Smooth muscle cell (in vitro differentiated cells): Measurements from ENCODE around the gene EPHB6. TPM values are rescaled to one million over a fixed set of nuclear protein-coding genes. Genes with fewer than 3 reads are reported as not detected.

Experiments used
- DNase-seq: peaks from one replicate; lab custom pipeline; 2025; ENCODE audit not compliant: unreplicated experiment; lab: John Stamatoyannopoulos, UW
- H2AFZ ChIP-seq: fragments of 200-600 bp; sonication (generic); 2 replicates; pipeline ENCODE4 v1.6.0; 2016; ENCODE audit warnings: antibody characterized with exemption, low read depth, mild to moderate bottlenecking
- H3F3A ChIP-seq: fragments of 200-600 bp; sonication (generic); 2 replicates; pipeline ENCODE4 v1.6.0; 2017; ENCODE audit warnings: antibody characterized with exemption, low read depth
- H3K27ac ChIP-seq: fragments of 200-600 bp; sonication (generic); 2 replicates; pipeline ENCODE4 v1.5.1; 2016; ENCODE audit warnings: low read depth, mild to moderate bottlenecking
- H3K27me3 ChIP-seq: fragments of 200-600 bp; sonication (generic); 2 replicates; pipeline ENCODE4 v1.6.1; 2016; ENCODE audit warnings: low read depth, mild to moderate bottlenecking
- H3K36me3 ChIP-seq: fragments of 200-600 bp; sonication (generic); 2 replicates; pipeline ENCODE4 v1.5.1; 2016; ENCODE audit warnings: low read depth
- H3K4me1 ChIP-seq: fragments of 200-600 bp; sonication (generic); 2 replicates; pipeline ENCODE4 v1.5.1; 2016; ENCODE audit warnings: low read depth
- H3K4me2 ChIP-seq: fragments of 200-600 bp; sonication (generic); 2 replicates; pipeline ENCODE4 v1.6.0; 2016; ENCODE audit warnings: mild to moderate bottlenecking
- H3K4me3 ChIP-seq: fragments of 200-600 bp; sonication (generic); 2 replicates; pipeline ENCODE4 v1.5.1; 2016; ENCODE audit warnings: mild to moderate bottlenecking
- H3K79me2 ChIP-seq: fragments of 200-600 bp; sonication (generic); 2 replicates; pipeline ENCODE4 v1.6.0; 2016; ENCODE audit warnings: low read depth, mild to moderate bottlenecking
- H3K9ac ChIP-seq: fragments of 200-600 bp; sonication (generic); 2 replicates; pipeline ENCODE4 v1.6.0; 2016; ENCODE audit warnings: low read depth
- H3K9me3 ChIP-seq: fragments of 200-600 bp; sonication (generic); replicated peaks from 2 replicates; pipeline ENCODE4 v1.5.1; 2016; ENCODE audit warnings: low read depth
- H4K20me1 ChIP-seq: fragments of 200-600 bp; sonication (generic); 2 replicates; pipeline ENCODE4 v1.6.0; 2016; ENCODE audit warnings: low read depth
- CTCF ChIP-seq: fragments of 200-600 bp; sonication (generic); IDR thresholded peaks from 2 replicates; pipeline ENCODE4 v1.5.1; 2017; ENCODE audit warnings: borderline replicate concordance, mild to moderate bottlenecking, antibody characterized with exemption; ENCODE audit not compliant: insufficient read depth, poor library complexity, severe bottlenecking
- WGBS: methylation state at CpG from one replicate; pipeline ENCODE4 v1.1.7; 2016; ENCODE audit warnings: low lambda C conversion rate; 5-methylcytosine and 5-hydroxymethylcytosine counted together
- polyA plus RNA-seq: library from polyadenylated mRNA; unstranded; fragments of >200 nt; fragmentation: Nextera tagmentation; extraction: Ambion mirVana; gene quantifications from 2 replicates; pipeline ENCODE4 v1.2.1, GENCODE V29; 2016
- total RNA-seq: library from RNA; depleted of rRNA; stranded (reverse); fragments of >200 nt; gene quantifications from 2 replicates; pipeline ENCODE4 v1.2.3, GENCODE V29; 2014

EPHB6 gene
- total and polyA plus RNA-seq, 2 experiments from 2014 or later: 4.8 to 12.6 TPM

GRCh38 chr7:142906643-142907042 lies 51.8 kb downstream of the EPHB6 start:
- Histone ChIP-seq H3K4me3 (no peak overlapping the region), H3K27me3 (peaks cover 4% of the 10 kb centered on the region), H3F3A (no peaks in the 10 kb centered on the region), H3K9ac (no peak overlapping the region), H3K4me2 (no peak overlapping the region), H3K27ac (no peak overlapping the region), H3K9me3 (peaks cover 3% of the 10 kb centered on the region), H2AFZ (no peak overlapping the region), H3K4me1 (no peaks in the 10 kb centered on the region), H3K36me3 (no peaks in the 10 kb centered on the region), H4K20me1 (no peaks in the 10 kb centered on the region), H3K79me2 (no peaks in the 10 kb centered on the region)
- no peak for DNase-seq
- TF ChIP-seq CTCF: no peak
- 90% methylated on average over 2 of the region's 2 CpGs for WGBS

- H3K4me3 ChIP-seq: no peak overlapping the region
- no peaks in the 10 kb centered on the region for H3K79me2 ChIP-seq
- H3K4me1 ChIP-seq: no peaks in the 10 kb centered on the region
- TF ChIP-seq CTCF: no peak
- no peak for DNase-seq
- H3F3A ChIP-seq: no peaks in the 10 kb centered on the region
- no peak overlapping the region for H3K9ac ChIP-seq
- H3K4me2 ChIP-seq: no peak overlapping the region
- H3K9me3 ChIP-seq: peaks cover 3% of the 10 kb centered on the region
- no peaks in the 10 kb centered on the region for H4K20me1 ChIP-seq
- peaks cover 4% of the 10 kb centered on the region for H3K27me3 ChIP-seq
- no peaks in the 10 kb centered on the region for H3K36me3 ChIP-seq
- H2AFZ ChIP-seq: no peak overlapping the region
- 93% methylated on average over 11 of the region's 11 CpGs for WGBS
- no peak overlapping the region for H3K27ac ChIP-seq
Measured at GRCh38 chr7:142908290-142908689, 53.4 kb downstream of the EPHB6 start.

GRCh38 chr7:142908921-142909890 lies 54.3 kb downstream of the EPHB6 start:
- 88% methylated on average over 21 of the region's 21 CpGs for WGBS
- Histone ChIP-seq H3K36me3 (no peaks in the 10 kb centered on the region), H3K27me3 (peaks cover 4% of the 10 kb centered on the region), H3K4me1 (no peaks in the 10 kb centered on the region), H3F3A (no peaks in the 10 kb centered on the region), H3K9me3 (peaks cover 3% of the 10 kb centered on the region), H2AFZ (no peak overlapping the region), H3K9ac (no peak overlapping the region), H3K79me2 (no peaks in the 10 kb centered on the region), H3K27ac (no peak overlapping the region), H4K20me1 (no peaks in the 10 kb centered on the region), H3K4me3 (no peak overlapping the region), H3K4me2 (no peak overlapping the region)
- DNase-seq: no peak
- TF ChIP-seq CTCF: no peak
